Stimulated activated naive CD8-positive, alpha-beta T cell treated with anti-CD3 and anti-CD28 coated beads, Interleukin-15, amount 100 ng/mL, for 72 hours (primary cell): ENCODE data around the gene MED12.

ENCODE experiments used
- ATAC-seq: fragments of 150-1000 bp; cut with Tn5 transposase; 2 replicates; pipeline ENCODE4 v1.10.0; 2021; ENCODE audit warnings: mild to moderate bottlenecking, moderate library complexity
- DNase-seq, 2 donors: peaks; one replicate each; pipeline ENCODE4 v3.0.0; 2021 to 2022
- H3K27ac Mint-ChIP-seq, 2 donors: one replicate each; pipeline ENCODE4 v1.8.0; 2022; ENCODE audit warnings: mild to moderate bottlenecking in 2 of 2, mixed read lengths in 2 of 2, moderate library complexity in 2 of 2
- H3K27me3 Mint-ChIP-seq: one replicate; pipeline ENCODE4 v1.8.0; 2022; ENCODE audit warnings: mixed read lengths
- H3K4me1 Mint-ChIP-seq: one replicate; pipeline ENCODE4 v1.8.0; 2022; ENCODE audit warnings: mild to moderate bottlenecking, mixed read lengths
- H3K4me3 Mint-ChIP-seq, 2 donors: one replicate each; pipeline ENCODE4 v1.8.0; 2022; ENCODE audit warnings: mild to moderate bottlenecking in 2 of 2, mixed read lengths in 2 of 2, moderate library complexity in 1 of 2
- H3K9me3 Mint-ChIP-seq, 2 donors: one replicate each; pipeline ENCODE4 v1.8.0; 2022; ENCODE audit warnings: mixed read lengths in 2 of 2

Gene MED12

DNA sequence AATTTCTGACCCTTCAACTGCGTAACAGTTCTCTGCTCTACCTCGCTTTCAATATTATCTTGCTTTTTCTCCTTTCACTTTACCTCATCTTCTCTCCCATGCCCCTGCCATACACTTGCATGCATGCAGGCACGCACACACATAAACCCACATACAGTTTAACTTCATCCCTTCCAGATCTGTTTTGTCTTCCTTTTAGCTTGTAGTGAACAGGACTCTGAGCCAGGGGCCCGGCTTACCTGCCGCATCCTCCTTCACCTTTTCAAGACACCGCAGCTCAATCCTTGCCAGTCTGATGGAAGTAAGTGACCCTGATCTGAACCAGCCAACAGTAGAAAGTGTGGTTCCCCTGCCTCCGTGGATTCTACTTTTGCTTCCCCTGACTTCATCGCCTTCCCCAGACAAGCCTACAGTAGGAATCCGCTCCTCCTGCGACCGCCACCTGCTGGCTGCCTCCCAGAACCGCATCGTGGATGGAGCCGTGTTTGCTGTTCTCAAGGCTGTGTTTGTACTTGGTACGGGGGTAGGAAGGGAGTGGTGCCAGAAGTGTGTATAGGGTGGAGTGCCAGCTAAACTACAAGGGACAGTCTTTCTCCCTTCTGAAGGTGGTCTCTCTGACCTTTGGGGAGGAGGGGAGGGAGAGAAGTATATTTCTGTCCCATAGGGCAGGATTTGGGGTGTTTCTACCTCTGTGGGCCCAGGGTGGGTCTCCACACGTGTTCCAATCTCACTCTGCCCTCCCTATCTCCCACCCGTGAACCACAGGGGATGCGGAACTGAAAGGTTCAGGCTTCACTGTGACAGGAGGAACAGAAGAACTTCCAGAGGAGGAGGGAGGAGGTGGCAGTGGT, 10.7 kb downstream of the MED12 start:
- ATAC-seq = peak; percentile 85
- peak; percentile 60 to 65 for DNase-seq
- Mint-ChIP-seq H3K9me3 (no peaks in the 10 kb centered on the region), H3K27ac (peak overlapping the region; percentile 62 to 84), H3K4me3 (peak overlapping the region; percentile 28 to 67), H3K4me1 (peaks cover 21% of the 10 kb centered on the region), H3K27me3 (no peaks in the 10 kb centered on the region)

DNA sequence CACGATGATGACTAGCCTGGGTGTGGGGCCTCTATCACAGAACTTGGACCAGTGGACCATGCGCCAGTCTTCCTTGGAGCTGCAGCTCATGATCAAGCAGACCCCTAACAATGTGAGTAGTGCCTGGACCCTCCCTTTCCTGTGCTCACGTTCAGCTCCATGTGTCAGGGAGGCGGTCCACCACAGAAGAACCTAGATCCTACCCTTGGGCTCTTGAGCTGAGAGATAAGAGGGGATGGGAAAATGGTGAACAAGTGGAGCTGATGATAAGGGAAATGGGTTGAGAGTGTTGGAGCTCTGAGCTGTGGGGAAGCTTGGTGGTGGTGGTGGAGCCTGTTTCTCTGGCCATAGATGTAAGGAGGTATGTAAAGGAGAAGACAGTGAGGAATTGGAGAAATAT, 13.1 kb downstream of the MED12 start:
- Mint-ChIP-seq H3K27ac (peak overlapping the region in 1 of 2 donors; percentile 31), H3K27me3 (no peaks in the 10 kb centered on the region)
- ATAC-seq = no peak

DNA sequence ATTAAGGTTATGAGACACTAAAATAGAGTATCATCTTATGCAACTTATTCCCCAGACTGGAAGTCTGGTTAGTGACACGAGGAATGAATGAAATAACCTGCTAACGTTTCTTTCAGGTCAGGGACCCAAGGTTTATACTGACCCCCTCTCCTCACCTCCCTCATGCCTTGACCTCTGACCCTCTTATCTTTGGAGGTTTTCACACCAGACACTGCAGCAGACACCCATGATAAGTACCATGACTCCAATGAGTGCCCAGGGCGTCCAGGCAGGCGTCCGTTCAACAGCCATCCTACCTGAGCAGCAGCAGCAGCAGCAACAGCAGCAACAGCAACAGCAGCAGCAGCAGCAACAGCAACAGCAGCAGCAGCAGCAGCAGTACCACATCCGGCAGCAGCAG, 22.0 kb downstream of the MED12 start:
- ATAC-seq = no peak
- H3K4me1 Mint-ChIP-seq = peaks cover 21% of the 10 kb centered on the region

More for the DNA sequence above, 13.1 kb downstream of the MED12 start:
- Mint-ChIP-seq H3K9me3 (no peaks in the 10 kb centered on the region), H3K4me3 (no peak overlapping the region), H3K4me1 (peaks cover 14% of the 10 kb centered on the region)
- no peak for DNase-seq

DNA sequence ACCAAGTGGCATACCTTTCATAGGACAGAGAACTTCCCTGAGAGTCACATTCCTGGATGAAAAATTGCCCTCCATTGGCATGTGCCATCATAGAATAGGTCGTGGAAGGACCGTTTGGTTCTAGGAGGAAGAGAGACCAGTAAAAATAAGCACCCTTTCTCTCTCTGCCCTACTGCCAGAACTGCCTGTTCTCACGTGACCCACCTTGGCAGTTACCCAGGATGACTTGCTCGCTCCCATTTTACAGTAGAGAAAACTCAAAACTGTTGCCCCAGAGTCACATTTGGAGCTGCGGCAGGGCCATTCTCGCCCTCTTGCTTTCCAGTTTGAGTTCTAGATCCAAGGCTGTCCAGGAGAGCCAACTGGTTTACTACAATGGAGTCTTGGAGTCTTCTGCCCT, 25.1 kb downstream of the MED12 start:
- no peaks in the 10 kb centered on the region for H3K9me3 Mint-ChIP-seq
- H3K27ac Mint-ChIP-seq = no peak overlapping the region
- ATAC-seq (no peak), DNase-seq (no peak)
- no peak overlapping the region for H3K4me3 Mint-ChIP-seq
- no peaks in the 10 kb centered on the region for H3K27me3 Mint-ChIP-seq
- H3K4me1 Mint-ChIP-seq = peaks cover 31% of the 10 kb centered on the region

More for the DNA sequence above, 22.0 kb downstream of the MED12 start:
- no peak for DNase-seq
- Mint-ChIP-seq H3K27me3 (no peaks in the 10 kb centered on the region), H3K27ac (peak overlapping the region in 1 of 2 donors; percentile 91), H3K4me3 (no peak overlapping the region), H3K9me3 (no peaks in the 10 kb centered on the region)

DNA sequence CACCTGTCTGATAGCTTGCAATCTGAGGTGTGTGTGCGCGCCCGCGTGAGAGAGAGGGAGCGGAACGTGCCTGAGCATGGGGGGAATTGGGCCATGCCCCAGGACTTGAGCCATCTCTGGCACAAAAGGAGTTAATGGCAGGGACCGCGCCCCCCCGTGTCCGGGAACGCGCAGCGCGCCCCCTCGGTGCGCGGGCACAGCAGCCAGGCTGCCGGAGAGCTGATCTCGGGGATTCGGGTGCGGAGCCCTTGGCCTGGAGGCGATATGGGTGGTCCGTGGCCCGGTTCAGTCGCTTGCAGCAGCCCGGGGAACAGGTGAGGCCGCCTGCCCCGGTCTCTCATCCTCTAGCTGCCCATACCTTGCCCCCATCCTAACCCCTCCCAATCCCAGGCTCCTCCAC, 26.3 kb downstream of the MED12 start, which contains the start of gene NLGN3:
NLGN3 (plus strand) TSS at position 191 of the 400 bp plus-strand sequence. CDS start 2,909 bp downstream, outside the sequence.
- peaks cover 25% of the 10 kb centered on the region for H3K4me1 Mint-ChIP-seq
- no peak for DNase-seq
- H3K4me3 Mint-ChIP-seq = peak within 1 kb of the TSS in 1 of 2 donors; percentile 61
- ATAC-seq = no peak
- H3K27me3 Mint-ChIP-seq = no peaks in the 10 kb centered on the region
- no peak within 1 kb of the TSS for H3K27ac Mint-ChIP-seq
- no peaks in the 10 kb centered on the region for H3K9me3 Mint-ChIP-seq

DNA sequence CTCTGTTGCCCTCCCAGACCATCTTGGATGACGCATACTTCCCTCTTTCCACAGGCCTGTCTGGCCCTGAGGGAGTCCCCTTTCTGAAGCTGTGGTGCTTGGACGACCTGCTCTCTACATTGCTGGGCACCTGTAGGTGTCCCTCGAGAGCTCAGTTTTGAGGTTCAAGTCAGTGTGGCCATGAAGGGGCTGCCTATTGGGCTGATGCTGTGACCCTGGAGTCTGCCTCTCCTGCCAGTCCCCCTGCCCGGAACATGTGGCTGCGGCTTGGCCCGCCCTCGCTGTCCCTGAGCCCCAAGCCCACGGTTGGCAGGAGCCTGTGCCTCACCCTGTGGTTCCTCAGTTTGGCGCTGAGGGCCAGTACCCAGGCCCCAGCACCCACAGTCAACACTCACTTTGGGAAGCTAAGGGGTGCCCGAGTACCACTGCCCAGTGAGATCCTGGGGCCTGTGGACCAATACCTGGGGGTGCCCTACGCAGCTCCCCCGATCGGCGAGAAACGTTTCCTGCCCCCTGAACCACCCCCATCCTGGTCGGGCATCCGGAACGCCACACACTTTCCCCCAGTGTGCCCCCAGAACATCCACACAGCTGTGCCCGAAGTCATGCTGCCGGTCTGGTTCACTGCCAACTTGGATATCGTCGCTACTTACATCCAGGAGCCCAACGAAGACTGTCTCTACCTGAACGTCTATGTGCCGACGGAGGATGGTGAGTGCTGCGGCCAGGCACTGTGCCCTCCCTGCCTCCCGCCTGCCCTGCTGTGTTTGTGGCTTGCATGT, 29.3 kb downstream of the MED12 start:
- Mint-ChIP-seq H3K9me3 (no peaks in the 10 kb centered on the region), H3K4me3 (no peak overlapping the region), H3K4me1 (peaks cover 20% of the 10 kb centered on the region), H3K27ac (no peak overlapping the region), H3K27me3 (no peaks in the 10 kb centered on the region)
- ATAC-seq (no peak), DNase-seq (no peak)

DNA sequence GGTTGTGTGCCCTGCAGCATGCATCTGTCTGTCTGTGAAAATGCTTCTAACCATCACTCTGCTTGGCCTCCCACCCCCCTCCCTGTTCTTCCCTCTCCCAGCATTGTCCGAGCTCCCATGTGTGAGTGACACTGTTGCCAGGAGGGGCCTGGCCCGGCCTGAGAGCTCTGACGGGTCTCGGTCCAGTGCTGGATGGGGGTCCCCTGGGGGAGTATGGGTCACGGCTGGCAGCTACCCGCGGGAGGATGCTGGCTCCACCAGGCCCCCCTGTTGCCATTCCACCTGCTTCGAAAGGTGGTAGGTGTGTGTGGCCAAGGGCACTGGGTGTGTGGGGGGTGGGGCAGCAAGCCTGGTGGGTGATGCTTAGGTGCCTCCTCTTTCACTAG, 29.9 kb downstream of the MED12 start:
- Mint-ChIP-seq H3K9me3 (no peaks in the 10 kb centered on the region), H3K27me3 (no peaks in the 10 kb centered on the region)

DNA sequence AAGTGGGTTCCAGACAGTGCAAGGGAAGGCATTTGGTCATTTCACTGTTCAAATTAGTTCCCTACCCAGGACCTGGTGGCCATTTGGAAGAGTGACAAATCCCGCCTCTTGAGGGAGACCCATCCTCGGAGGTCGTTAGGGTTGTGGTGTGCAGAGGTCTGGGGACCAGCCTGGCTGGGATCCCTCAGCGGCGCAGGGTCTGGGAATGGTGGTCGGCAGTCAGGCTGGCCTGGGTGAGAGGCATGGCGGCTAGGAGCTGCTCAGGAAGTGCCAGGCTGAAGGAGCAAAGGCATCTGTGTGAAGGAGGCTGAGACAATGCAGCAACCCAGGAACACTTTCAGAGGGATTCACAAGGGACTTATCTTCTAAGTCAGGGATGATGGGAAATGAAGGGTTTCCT, 33.0 kb downstream of the MED12 start:
- Mint-ChIP-seq H3K4me1 (peaks cover 4% of the 10 kb centered on the region), H3K27me3 (no peaks in the 10 kb centered on the region), H3K9me3 (no peaks in the 10 kb centered on the region), H3K27ac (no peak overlapping the region), H3K4me3 (no peak overlapping the region)
- no peak for DNase-seq
- no peak for ATAC-seq

More for the DNA sequence above, 29.9 kb downstream of the MED12 start:
- peaks cover 20% of the 10 kb centered on the region for H3K4me1 Mint-ChIP-seq
- H3K27ac Mint-ChIP-seq = no peak overlapping the region
- DNase-seq = no peak
- no peak for ATAC-seq
- no peak overlapping the region for H3K4me3 Mint-ChIP-seq

DNA sequence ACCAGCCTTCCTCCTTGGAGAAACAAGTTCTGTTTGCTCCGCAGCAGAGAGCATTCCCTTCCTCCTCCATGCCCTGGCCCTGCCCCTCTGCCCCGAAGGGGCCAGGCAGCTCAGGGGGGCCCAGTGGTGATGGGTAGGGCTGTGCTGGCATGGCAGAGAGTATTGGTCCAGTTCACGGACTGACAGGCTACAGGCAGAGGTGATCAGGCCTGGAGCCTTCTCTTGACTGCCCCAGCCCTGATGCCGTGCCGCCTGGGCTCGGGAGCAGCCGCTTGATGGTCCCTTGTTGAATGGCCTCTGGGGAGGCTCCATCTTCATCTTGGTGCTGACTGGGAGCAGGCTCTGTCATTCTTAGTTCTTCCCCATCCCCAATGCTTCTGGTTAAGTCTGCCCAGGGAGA, 35.8 kb downstream of the MED12 start:
- Mint-ChIP-seq H3K4me1 (peaks cover 6% of the 10 kb centered on the region), H3K4me3 (no peak overlapping the region), H3K27ac (no peak overlapping the region), H3K27me3 (no peaks in the 10 kb centered on the region), H3K9me3 (no peaks in the 10 kb centered on the region)
- ATAC-seq (no peak), DNase-seq (no peak)

DNA sequence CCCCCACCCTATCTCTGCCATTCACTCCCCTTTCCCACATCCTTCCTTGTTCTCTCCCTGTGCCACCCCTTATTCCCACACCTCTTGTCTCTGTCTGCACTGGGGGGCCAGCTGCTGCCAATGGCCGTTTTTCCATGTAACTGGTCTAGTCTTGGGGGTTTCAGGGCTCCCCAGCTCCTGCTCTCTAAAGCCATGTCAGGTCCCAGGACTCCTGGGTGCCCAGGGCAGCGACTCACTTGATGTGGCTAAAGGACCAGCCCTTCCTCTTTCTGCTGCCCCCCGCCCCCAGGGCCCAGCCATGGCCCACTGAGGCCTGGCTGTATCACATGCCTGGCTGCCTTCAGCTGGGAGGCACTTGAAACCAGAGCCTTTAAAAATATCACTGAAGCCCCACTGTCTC, 36.2 kb downstream of the MED12 start:
- Mint-ChIP-seq H3K27ac (peak overlapping the region; percentile 31 to 88), H3K4me3 (no peak overlapping the region), H3K4me1 (peaks cover 10% of the 10 kb centered on the region), H3K9me3 (no peaks in the 10 kb centered on the region), H3K27me3 (no peaks in the 10 kb centered on the region)
- no peak for DNase-seq
- no peak for ATAC-seq

DNA sequence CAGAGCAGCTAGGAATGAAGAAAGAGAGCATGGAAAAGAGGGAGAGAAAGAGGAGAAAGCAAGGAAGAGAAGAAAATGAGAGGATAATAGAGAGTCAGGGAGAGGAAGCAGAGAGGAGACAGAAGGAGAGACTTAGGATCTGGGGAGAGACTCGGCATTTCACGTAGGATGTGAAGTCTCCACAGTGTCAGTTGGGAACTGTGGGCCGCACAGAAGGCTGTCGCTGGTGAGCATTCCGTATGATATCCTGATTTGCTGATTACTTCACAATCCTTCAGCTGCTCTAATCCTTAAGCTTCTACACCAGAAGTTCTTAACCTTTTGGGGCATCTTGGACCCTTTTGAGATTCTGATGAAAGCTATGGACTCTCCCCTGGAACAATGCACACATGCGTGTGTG, 40.2 kb downstream of the MED12 start:
- Mint-ChIP-seq H3K27ac (no peak overlapping the region), H3K4me3 (no peak overlapping the region), H3K9me3 (no peaks in the 10 kb centered on the region), H3K27me3 (no peaks in the 10 kb centered on the region), H3K4me1 (peaks cover 10% of the 10 kb centered on the region)
- ATAC-seq = no peak
- no peak for DNase-seq

DNA sequence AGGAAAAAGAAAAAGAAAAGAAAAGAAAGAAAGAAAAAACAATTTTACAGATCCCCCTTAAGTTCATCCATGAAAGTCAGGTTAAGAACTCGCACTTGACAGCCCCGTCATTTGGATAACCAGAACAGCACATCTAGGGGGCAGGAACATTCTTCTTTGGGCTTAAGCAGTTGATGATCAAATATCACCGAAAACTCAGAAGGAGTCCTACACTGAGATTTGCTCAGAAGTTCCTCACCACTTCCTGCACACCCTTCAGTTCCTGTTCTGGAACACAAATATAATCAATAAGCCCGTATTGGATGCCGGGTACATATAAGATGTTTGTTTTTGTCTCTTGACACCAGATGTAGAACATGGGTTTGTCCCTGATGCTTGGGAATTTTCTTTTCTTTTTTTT, 40.9 kb downstream of the MED12 start:
- Mint-ChIP-seq H3K4me1 (peaks cover 10% of the 10 kb centered on the region), H3K4me3 (no peak overlapping the region)

DNA sequence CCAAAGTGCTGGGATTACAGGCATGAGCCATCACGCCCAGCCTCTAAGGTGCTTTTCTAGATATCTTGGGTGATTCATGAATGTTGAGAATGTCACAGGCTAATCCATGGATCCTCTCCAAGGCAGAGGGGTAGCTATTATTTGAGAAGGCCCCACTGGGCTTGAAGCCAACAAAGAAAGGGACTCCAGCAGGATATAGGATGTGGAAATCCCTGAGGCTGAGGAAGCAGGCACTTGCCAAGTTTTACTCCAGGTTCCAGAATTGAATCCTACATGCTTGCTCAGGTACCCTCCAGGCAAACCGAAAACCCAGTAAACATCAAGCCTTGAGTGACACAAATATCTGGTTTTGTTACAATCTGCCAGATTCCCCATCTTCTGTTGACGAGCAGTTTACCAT, 42.1 kb downstream of the MED12 start:
- DNase-seq (no peak), ATAC-seq (no peak)
- H3K4me3 Mint-ChIP-seq = no peak overlapping the region
- H3K27me3 Mint-ChIP-seq = no peaks in the 10 kb centered on the region
- H3K9me3 Mint-ChIP-seq = no peaks in the 10 kb centered on the region
- no peak overlapping the region for H3K27ac Mint-ChIP-seq
- H3K4me1 Mint-ChIP-seq = peaks cover 10% of the 10 kb centered on the region

More for the DNA sequence above, 40.9 kb downstream of the MED12 start:
- Mint-ChIP-seq H3K27me3 (no peaks in the 10 kb centered on the region), H3K27ac (no peak overlapping the region), H3K9me3 (no peaks in the 10 kb centered on the region)
- ATAC-seq = no peak
- no peak for DNase-seq

DNA sequence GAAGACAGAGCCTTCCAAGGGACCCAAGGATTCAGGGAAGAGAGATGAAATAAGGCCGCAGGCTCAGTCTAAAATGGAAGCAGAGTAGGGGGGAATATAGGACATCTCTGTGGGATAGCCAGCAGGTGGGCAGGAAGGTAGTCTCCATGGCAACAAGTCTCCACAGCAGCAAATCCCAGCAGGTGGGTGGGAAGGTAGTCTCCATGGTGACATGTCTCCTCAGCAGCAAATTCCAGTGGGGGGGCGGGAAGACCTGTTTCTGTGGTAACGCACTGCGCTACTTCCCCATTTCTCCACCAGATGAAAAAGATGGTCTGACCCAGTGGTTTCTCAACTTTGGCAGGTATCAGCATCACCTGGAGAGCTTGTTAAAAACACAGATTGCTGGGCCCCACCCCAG, 44.6 kb downstream of the MED12 start:
- no peak overlapping the region for H3K4me3 Mint-ChIP-seq
- no peak overlapping the region for H3K27ac Mint-ChIP-seq
- peaks cover 10% of the 10 kb centered on the region for H3K4me1 Mint-ChIP-seq
- no peaks in the 10 kb centered on the region for H3K27me3 Mint-ChIP-seq
- H3K9me3 Mint-ChIP-seq = no peaks in the 10 kb centered on the region
- ATAC-seq = no peak
- DNase-seq = no peak

DNA sequence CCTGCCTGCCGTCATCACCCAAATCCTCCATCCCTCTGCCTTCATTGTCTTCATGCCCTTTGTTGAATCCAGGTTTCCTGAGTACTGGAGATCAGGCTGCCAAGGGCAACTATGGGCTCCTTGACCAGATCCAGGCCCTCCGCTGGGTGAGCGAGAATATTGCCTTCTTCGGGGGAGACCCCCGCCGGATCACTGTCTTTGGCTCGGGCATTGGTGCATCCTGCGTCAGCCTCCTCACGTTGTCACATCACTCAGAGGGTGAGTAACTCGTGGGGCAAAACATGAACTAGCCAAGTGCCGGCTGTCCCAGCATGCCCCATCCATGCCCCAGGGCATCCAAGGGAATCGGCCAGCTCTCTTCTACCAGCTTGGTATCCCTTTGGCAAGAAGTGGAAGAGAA, 45.7 kb downstream of the MED12 start:
- DNase-seq (no peak), ATAC-seq (no peak)
- no peaks in the 10 kb centered on the region for H3K9me3 Mint-ChIP-seq
- peaks cover 5% of the 10 kb centered on the region for H3K4me1 Mint-ChIP-seq
- H3K4me3 Mint-ChIP-seq = no peak overlapping the region
- no peaks in the 10 kb centered on the region for H3K27me3 Mint-ChIP-seq
- H3K27ac Mint-ChIP-seq = no peak overlapping the region

DNA sequence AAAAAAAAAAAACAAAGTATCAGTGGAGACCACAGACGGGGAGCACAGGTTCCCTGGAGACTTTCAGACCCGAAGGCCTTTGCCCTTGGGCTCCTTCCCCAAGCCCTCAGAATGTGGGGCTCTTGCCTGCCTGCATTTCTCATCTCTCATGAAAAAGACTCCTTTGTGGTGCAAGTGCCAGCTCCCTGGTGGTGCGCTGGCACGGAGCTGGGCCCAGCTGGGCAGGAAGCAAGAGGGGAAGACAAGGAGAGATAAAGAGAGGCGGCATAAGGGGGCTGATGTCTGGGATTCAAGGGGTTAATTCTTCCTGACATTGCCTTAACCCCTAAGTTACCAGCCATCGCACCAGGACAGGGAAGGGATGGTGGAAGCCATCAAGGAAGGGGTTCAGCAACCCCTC, 48.1 kb downstream of the MED12 start:
- DNase-seq (no peak), ATAC-seq (no peak)
- Mint-ChIP-seq H3K4me3 (no peak overlapping the region), H3K27ac (no peak overlapping the region), H3K4me1 (peaks cover 4% of the 10 kb centered on the region), H3K27me3 (no peaks in the 10 kb centered on the region), H3K9me3 (no peaks in the 10 kb centered on the region)
